ENCODE results near the gene RPLP2.

Gene RPLP2

GRCh38 chr11:855796-856195 lies 46.0 kb downstream of the RPLP2 start:
- Histone ChIP-seq H3K27me3 (ENCODE audit: insufficient read depth, low read length, poor library complexity) (no peaks in the 10 kb centered on the region), H3K79me2 (ENCODE audit: insufficient read depth, low read length) (no peaks in the 10 kb centered on the region), H3K27ac (ENCODE audit: low read length) (no peak overlapping the region), H3K4me1 (ENCODE audit: insufficient read depth, low read length) (no peaks in the 10 kb centered on the region), H3K9ac (ENCODE audit: low read depth, low read length) (no peak overlapping the region), H3K36me3 (ENCODE audit: insufficient read depth, low read length) (no peaks in the 10 kb centered on the region), H3K4me2 (ENCODE audit: insufficient read depth, low read length) (no peak overlapping the region), H2AFZ (ENCODE audit: low read depth, low read length) (no peak overlapping the region), H3K9me3 (ENCODE audit: insufficient read depth, low read length, severe bottlenecking) (no peaks in the 10 kb centered on the region), H4K20me1 (ENCODE audit: insufficient read depth, low read length) (peaks cover 9% of the 10 kb centered on the region; the same call in 1 of the 2 replicates), H3K4me3 (ENCODE audit: low read depth in 1 of 2, low read length in 2 of 2) (no peak overlapping the region)
- no peak for ATAC-seq (ENCODE audit: insufficient read depth, low read depth)
- no peak for TF ChIP-seq CTCF (IDR thresholded peaks at IDR 0.05; ENCODE audit: borderline replicate concordance, extremely low read depth, low read length, poor library complexity, severe bottlenecking)
- no peak for TF ChIP-seq EZH2 (IDR thresholded peaks at IDR 0.05; ENCODE audit: borderline replicate concordance, low read depth, low read length, severe bottlenecking)
- DNase-seq, result no peak

GRCh38 chr11:856397-856796 lies 46.6 kb downstream of the RPLP2 start:
- H3K27ac ChIP-seq (ENCODE audit: low read length), result no peak overlapping the region
- peaks cover 6% of the 10 kb centered on the region; the same call in 1 of the 2 replicates for H4K20me1 ChIP-seq (ENCODE audit: insufficient read depth, low read length)
- no peaks in the 10 kb centered on the region for H3K9me3 ChIP-seq (ENCODE audit: insufficient read depth, low read length, severe bottlenecking)
- H3K36me3 ChIP-seq (ENCODE audit: insufficient read depth, low read length), result no peaks in the 10 kb centered on the region
- H3K27me3 ChIP-seq (ENCODE audit: insufficient read depth, low read length, poor library complexity), result no peaks in the 10 kb centered on the region
- H3K79me2 ChIP-seq (ENCODE audit: insufficient read depth, low read length), result no peaks in the 10 kb centered on the region
- H3K4me1 ChIP-seq (ENCODE audit: insufficient read depth, low read length), result no peaks in the 10 kb centered on the region
- TF ChIP-seq EZH2 (IDR thresholded peaks at IDR 0.05; ENCODE audit: borderline replicate concordance, low read depth, low read length, severe bottlenecking) (no peak), CTCF (IDR thresholded peaks at IDR 0.05; ENCODE audit: borderline replicate concordance, extremely low read depth, low read length, poor library complexity, severe bottlenecking) (no peak)
- no peak overlapping the region for H2AFZ ChIP-seq (ENCODE audit: low read depth, low read length)
- ATAC-seq (ENCODE audit: insufficient read depth, low read depth) (no peak), DNase-seq (no peak)
- no peak overlapping the region for H3K4me2 ChIP-seq (ENCODE audit: insufficient read depth, low read length)
- H3K9ac ChIP-seq (ENCODE audit: low read depth, low read length), result no peak overlapping the region
- H3K4me3 ChIP-seq (ENCODE audit: low read depth in 1 of 2, low read length in 2 of 2), result no peak overlapping the region

GRCh38 chr11:858053-858761 lies 48.4 kb downstream of the RPLP2 start:
- Histone ChIP-seq H3K27me3 (ENCODE audit: insufficient read depth, low read length, poor library complexity) (no peaks in the 10 kb centered on the region), H4K20me1 (ENCODE audit: insufficient read depth, low read length) (peaks cover 12% of the 10 kb centered on the region), H3K79me2 (ENCODE audit: insufficient read depth, low read length) (no peaks in the 10 kb centered on the region), H3K9ac (ENCODE audit: low read depth, low read length) (no peak overlapping the region), H3K4me3 (ENCODE audit: low read depth in 1 of 2, low read length in 2 of 2) (no peak overlapping the region), H3K9me3 (ENCODE audit: insufficient read depth, low read length, severe bottlenecking) (no peaks in the 10 kb centered on the region), H3K36me3 (ENCODE audit: insufficient read depth, low read length) (no peaks in the 10 kb centered on the region), H2AFZ (ENCODE audit: low read depth, low read length) (no peak overlapping the region), H3K27ac (ENCODE audit: low read length) (no peak overlapping the region), H3K4me2 (ENCODE audit: insufficient read depth, low read length) (no peak overlapping the region), H3K4me1 (ENCODE audit: insufficient read depth, low read length) (no peaks in the 10 kb centered on the region)
- ATAC-seq (ENCODE audit: insufficient read depth, low read depth) (no peak), DNase-seq (no peak)
- TF ChIP-seq EZH2 (IDR thresholded peaks at IDR 0.05; ENCODE audit: borderline replicate concordance, low read depth, low read length, severe bottlenecking) (no peak), CTCF (IDR thresholded peaks at IDR 0.05; ENCODE audit: borderline replicate concordance, extremely low read depth, low read length, poor library complexity, severe bottlenecking) (no peak)

Measured in DND-41 (cell line).